ENCODE results near the gene GCKR. TPM values are rescaled to one million over a fixed set of nuclear protein-coding genes. Genes with fewer than 3 reads are reported as not detected.

The GCKR gene
- not detected for total RNA-seq

GRCh38 chr2:27496357-27497287, at the start of gene GCKR:
GCKR (plus strand) TSS chr2:27496839; CDS start chr2:27496905, 66 bp downstream.
- peaks cover 7% of the 10 kb centered on the region for H3K4me1 Mint-ChIP-seq
- no peak within 1 kb of the TSS for H3K4me3 Mint-ChIP-seq
- no peak for ATAC-seq (ENCODE audit: low read depth)
- POLR2A ChIA-PET: no interaction called here
- H3K36me3 Mint-ChIP-seq: no peaks in the 10 kb centered on the region
- DNase-seq: no peak
- H3K27me3 Mint-ChIP-seq: peaks cover 56% of the 10 kb centered on the region
- H3K27ac Mint-ChIP-seq: no peak within 1 kb of the TSS
- H3K9me3 Mint-ChIP-seq: no peaks in the 10 kb centered on the region

GRCh38 chr2:27448381-27448780, 48.3 kb upstream of the GCKR start:
- DNase-seq (no peak), ATAC-seq (ENCODE audit: low read depth) (no peak)
- H3K4me3 Mint-ChIP-seq: no peak overlapping the region
- peaks cover 1% of the 10 kb centered on the region for H3K36me3 Mint-ChIP-seq
- peaks cover 10% of the 10 kb centered on the region for H3K4me1 Mint-ChIP-seq
- POLR2A ChIA-PET: interaction anchor here (1.4 kb wide), 1 partner anchor 9 kb away, joined by 3 read pairs; no protein-coding TSS in a partner anchor
- H3K27ac Mint-ChIP-seq: no peak overlapping the region
- no peaks in the 10 kb centered on the region for H3K9me3 Mint-ChIP-seq
- H3K27me3 Mint-ChIP-seq: no peaks in the 10 kb centered on the region

GRCh38 chr2:27451095-27451494, 45.5 kb upstream of the GCKR start:
- no peaks in the 10 kb centered on the region for H3K9me3 Mint-ChIP-seq
- H3K36me3 Mint-ChIP-seq: peaks cover 1% of the 10 kb centered on the region
- ATAC-seq (ENCODE audit: low read depth): no peak
- no peak overlapping the region for H3K27ac Mint-ChIP-seq
- no peak for DNase-seq
- no peak overlapping the region for H3K4me3 Mint-ChIP-seq
- H3K4me1 Mint-ChIP-seq: peaks cover under 1% of the 10 kb centered on the region
- POLR2A ChIA-PET: no interaction called here
- no peaks in the 10 kb centered on the region for H3K27me3 Mint-ChIP-seq

GRCh38 chr2:27453968-27454367, 42.7 kb upstream of the GCKR start:
- no peak overlapping the region for H3K4me3 Mint-ChIP-seq
- no peaks in the 10 kb centered on the region for H3K27me3 Mint-ChIP-seq
- POLR2A ChIA-PET: interaction anchor here (0.9 kb wide), 1 partner anchor 26 kb away, joined by 3 read pairs; the partner anchor contains the start of gene NRBP1
- no peaks in the 10 kb centered on the region for H3K4me1 Mint-ChIP-seq
- ATAC-seq (ENCODE audit: low read depth) (no peak), DNase-seq (no peak)
- H3K27ac Mint-ChIP-seq: no peak overlapping the region
- peaks cover 4% of the 10 kb centered on the region for H3K36me3 Mint-ChIP-seq
- H3K9me3 Mint-ChIP-seq: no peaks in the 10 kb centered on the region

GRCh38 chr2:27461118-27461517, 35.5 kb upstream of the GCKR start:
- H3K4me1 Mint-ChIP-seq: no peaks in the 10 kb centered on the region
- no peaks in the 10 kb centered on the region for H3K9me3 Mint-ChIP-seq
- no peak overlapping the region for H3K27ac Mint-ChIP-seq
- H3K27me3 Mint-ChIP-seq: no peaks in the 10 kb centered on the region
- DNase-seq (no peak), ATAC-seq (ENCODE audit: low read depth) (no peak)
- H3K36me3 Mint-ChIP-seq: peaks cover 4% of the 10 kb centered on the region
- no peak overlapping the region for H3K4me3 Mint-ChIP-seq
- POLR2A ChIA-PET: no interaction called here

- Mint-ChIP-seq H3K27ac (no peak overlapping the region), H3K27me3 (no peaks in the 10 kb centered on the region), H3K4me1 (no peaks in the 10 kb centered on the region), H3K4me3 (no peak overlapping the region), H3K9me3 (no peaks in the 10 kb centered on the region), H3K36me3 (peaks cover 2% of the 10 kb centered on the region)
- ATAC-seq (ENCODE audit: low read depth): no peak
- POLR2A ChIA-PET: no interaction called here
- DNase-seq: no peak
Measured at GRCh38 chr2:27464443-27464842, 32.2 kb upstream of the GCKR start.

GRCh38 chr2:27471961-27472360, 24.7 kb upstream of the GCKR start:
- H3K27me3 Mint-ChIP-seq: no peaks in the 10 kb centered on the region

GRCh38 chr2:27485496-27485895, 11.1 kb upstream of the GCKR start:
- Mint-ChIP-seq H3K9me3 (no peaks in the 10 kb centered on the region), H3K4me3 (no peak overlapping the region), H3K27ac (no peak overlapping the region), H3K27me3 (no peaks in the 10 kb centered on the region), H3K4me1 (peaks cover 12% of the 10 kb centered on the region), H3K36me3 (no peaks in the 10 kb centered on the region)
- ATAC-seq (ENCODE audit: low read depth): no peak
- no peak for DNase-seq
- POLR2A ChIA-PET: no interaction called here

More at GRCh38 chr2:27471961-27472360, 24.7 kb upstream of the GCKR start:
- peaks cover 2% of the 10 kb centered on the region for H3K4me1 Mint-ChIP-seq
- POLR2A ChIA-PET: no interaction called here
- ATAC-seq (ENCODE audit: low read depth) (no peak), DNase-seq (no peak)
- H3K9me3 Mint-ChIP-seq: no peaks in the 10 kb centered on the region
- no peak overlapping the region for H3K4me3 Mint-ChIP-seq
- no peak overlapping the region for H3K27ac Mint-ChIP-seq
- peaks cover 8% of the 10 kb centered on the region for H3K36me3 Mint-ChIP-seq

- DNase-seq (no peak), ATAC-seq (ENCODE audit: low read depth) (peak; percentile 0)
- peaks cover 10% of the 10 kb centered on the region for H3K27me3 Mint-ChIP-seq
- POLR2A ChIA-PET: interaction anchor here (1.6 kb wide), 1 partner anchor 79 kb away, joined by 4 read pairs; the partner anchor contains the start of gene PPM1G
- H3K36me3 Mint-ChIP-seq: no peaks in the 10 kb centered on the region
- peak overlapping the region; percentile 82 for H3K27ac Mint-ChIP-seq
- peaks cover 20% of the 10 kb centered on the region for H3K4me1 Mint-ChIP-seq
- no peaks in the 10 kb centered on the region for H3K9me3 Mint-ChIP-seq
- peak overlapping the region; percentile 88 for H3K4me3 Mint-ChIP-seq
Measured at GRCh38 chr2:27489118-27489497, 7.5 kb upstream of the GCKR start.

- H3K27me3 Mint-ChIP-seq: peaks cover 14% of the 10 kb centered on the region
- ATAC-seq (ENCODE audit: low read depth) (peak; percentile 95), DNase-seq (peak; percentile 95)
- POLR2A ChIA-PET: interaction anchor here (0.8 to 1.6 kb wide), 2 partner anchors 10 to 80 kb away, joined by 3 to 4 read pairs; partner anchors contain the start of gene PPM1G
- no peaks in the 10 kb centered on the region for H3K9me3 Mint-ChIP-seq
- peak within 1 kb of the TSS; percentile 82 for H3K27ac Mint-ChIP-seq
- H3K4me1 Mint-ChIP-seq: peaks cover 20% of the 10 kb centered on the region
- no peaks in the 10 kb centered on the region for H3K36me3 Mint-ChIP-seq
- peak within 1 kb of the TSS; percentile 88 for H3K4me3 Mint-ChIP-seq
Measured at GRCh38 chr2:27489498-27490397, 6.9 kb upstream of the GCKR start, which contains the start of gene IFT172. IFT172 (minus strand) TSS chr2:27489743; CDS start chr2:27489653, 90 bp downstream.

- H3K27me3 Mint-ChIP-seq: peaks cover 39% of the 10 kb centered on the region
- POLR2A ChIA-PET: no interaction called here
- DNase-seq: no peak
- H3K27ac Mint-ChIP-seq: no peak overlapping the region
- ATAC-seq (ENCODE audit: low read depth): no peak
- H3K4me1 Mint-ChIP-seq: peaks cover 25% of the 10 kb centered on the region
- no peak overlapping the region for H3K4me3 Mint-ChIP-seq
- no peaks in the 10 kb centered on the region for H3K36me3 Mint-ChIP-seq
- no peaks in the 10 kb centered on the region for H3K9me3 Mint-ChIP-seq
Measured at GRCh38 chr2:27492557-27492956, 4.1 kb upstream of the GCKR start.

GRCh38 chr2:27493948-27494283, 2.7 kb upstream of the GCKR start:
- POLR2A ChIA-PET: no interaction called here
- peaks cover 22% of the 10 kb centered on the region for H3K4me1 Mint-ChIP-seq
- DNase-seq (no peak), ATAC-seq (ENCODE audit: low read depth) (no peak)
- H3K27ac Mint-ChIP-seq: no peak overlapping the region
- peak overlapping the region; percentile 17 for H3K4me3 Mint-ChIP-seq
- no peaks in the 10 kb centered on the region for H3K9me3 Mint-ChIP-seq
- no peaks in the 10 kb centered on the region for H3K36me3 Mint-ChIP-seq
- H3K27me3 Mint-ChIP-seq: peaks cover 50% of the 10 kb centered on the region

GRCh38 chr2:27494284-27494943, 2.2 kb upstream of the GCKR start:
- Mint-ChIP-seq H3K4me3 (peak overlapping the region; percentile 54), H3K27ac (no peak overlapping the region), H3K9me3 (no peaks in the 10 kb centered on the region), H3K27me3 (peaks cover 54% of the 10 kb centered on the region), H3K4me1 (peaks cover 21% of the 10 kb centered on the region), H3K36me3 (no peaks in the 10 kb centered on the region)
- DNase-seq (no peak), ATAC-seq (ENCODE audit: low read depth) (no peak)
- POLR2A ChIA-PET: interaction anchor here (1.0 kb wide), 1 partner anchor 115 kb away, joined by 3 read pairs; no protein-coding TSS in a partner anchor

All from activated naive CD8-positive, alpha-beta T cell treated with anti-CD3 and anti-CD28 coated beads, Interleukin-2, amount 10 ng/mL, durations not matched to agents 7 days and 5 days (primary cell).